Upper lobe of left lung (tissue), 4 donors: ENCODE measurements around the gene SLC12A8.

Source experiments
- POLR2A ChIP-seq, 4 donors: fragments of 450-650 bp; IDR thresholded peaks; one replicate each; pipeline ENCODE4 v1.5.1; 2016 to 2017; ENCODE audit warnings: antibody characterized with exemption in 4 of 4, mild to moderate bottlenecking in 2 of 4
- POLR2AphosphoS5 ChIP-seq, 2 donors: sonication (generic); formaldehyde crosslinking; IDR thresholded peaks; one replicate each; pipeline ENCODE4 v1.5.1; 2017; ENCODE audit warnings: antibody characterized with exemption in 2 of 2
- TF ChIP-seq, protein P1 (sequence below), 6 experiments: fragments of 450-650 bp in 4 of 6; fragments of 200-600 bp in 2 of 6; sonication (generic) in 2 of 6; IDR thresholded peaks; one replicate each; pipeline ENCODE4 v1.5.1; 2016 to 2019; ENCODE audit warnings: antibody characterized with exemption in 6 of 6

DNA sequence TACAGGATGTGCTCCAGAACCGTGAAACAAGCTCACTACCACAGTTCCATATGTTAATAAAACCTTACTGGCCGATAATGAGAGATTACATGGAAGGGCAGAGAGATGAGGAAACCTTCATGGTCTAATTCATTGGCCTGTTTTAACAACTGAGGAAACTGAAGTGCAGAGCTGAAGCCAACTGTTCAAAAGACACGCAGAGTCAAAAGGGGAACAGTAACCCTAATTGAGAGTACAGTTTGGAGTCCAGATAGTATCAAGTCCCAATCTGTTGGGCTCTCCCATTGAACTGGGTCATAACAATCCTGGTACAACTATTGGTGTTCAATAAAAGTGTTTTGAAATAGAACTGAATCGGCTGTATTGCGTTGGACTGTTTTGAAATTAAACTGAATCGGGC is 69.6 kb downstream of the SLC12A8 start:
- TF ChIP-seq, protein P1, sequence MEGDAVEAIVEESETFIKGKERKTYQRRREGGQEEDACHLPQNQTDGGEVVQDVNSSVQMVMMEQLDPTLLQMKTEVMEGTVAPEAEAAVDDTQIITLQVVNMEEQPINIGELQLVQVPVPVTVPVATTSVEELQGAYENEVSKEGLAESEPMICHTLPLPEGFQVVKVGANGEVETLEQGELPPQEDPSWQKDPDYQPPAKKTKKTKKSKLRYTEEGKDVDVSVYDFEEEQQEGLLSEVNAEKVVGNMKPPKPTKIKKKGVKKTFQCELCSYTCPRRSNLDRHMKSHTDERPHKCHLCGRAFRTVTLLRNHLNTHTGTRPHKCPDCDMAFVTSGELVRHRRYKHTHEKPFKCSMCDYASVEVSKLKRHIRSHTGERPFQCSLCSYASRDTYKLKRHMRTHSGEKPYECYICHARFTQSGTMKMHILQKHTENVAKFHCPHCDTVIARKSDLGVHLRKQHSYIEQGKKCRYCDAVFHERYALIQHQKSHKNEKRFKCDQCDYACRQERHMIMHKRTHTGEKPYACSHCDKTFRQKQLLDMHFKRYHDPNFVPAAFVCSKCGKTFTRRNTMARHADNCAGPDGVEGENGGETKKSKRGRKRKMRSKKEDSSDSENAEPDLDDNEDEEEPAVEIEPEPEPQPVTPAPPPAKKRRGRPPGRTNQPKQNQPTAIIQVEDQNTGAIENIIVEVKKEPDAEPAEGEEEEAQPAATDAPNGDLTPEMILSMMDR (IDR thresholded peaks at IDR 0.05): no peak
- TF ChIP-seq POLR2AphosphoS5 (IDR thresholded peaks at IDR 0.05) (no peak), POLR2A (IDR thresholded peaks at IDR 0.05) (no peak)
